CD4-positive, alpha-beta T cell treated with Interleukin-12 subunit alpha and Interleukin-12 subunit beta, for 1 hour (primary cell): ENCODE results near the gene ZNF202.

Source experiments
- DNase-seq: peaks from one replicate; pipeline ENCODE4 v3.0.0-alpha.2; 2020

The ZNF202 gene

GRCh38 chr11:123681030-123681429, 60.4 kb downstream of the ZNF202 start:
- DNase-seq: peak; percentile 22

DNA sequence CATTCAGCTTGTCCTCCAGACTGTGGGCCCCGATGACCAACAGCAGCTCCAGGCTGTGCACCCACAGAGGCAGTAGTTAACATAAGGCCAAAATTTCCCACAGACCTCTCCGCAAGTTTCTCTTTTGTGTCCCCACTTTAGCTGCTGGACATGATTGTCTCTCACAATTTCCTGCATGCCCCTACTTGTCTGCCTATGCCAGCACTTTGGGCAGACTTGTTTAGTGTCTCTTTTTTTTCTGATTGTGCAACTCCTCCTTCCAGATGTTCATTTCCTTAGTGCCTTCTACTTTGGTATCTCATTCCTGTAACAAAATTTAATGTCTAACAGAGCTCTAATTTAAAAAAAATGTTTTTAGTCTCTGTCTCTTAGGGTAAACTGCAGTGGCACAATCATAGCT, 63.2 kb downstream of the ZNF202 start:
- no peak for DNase-seq

DNA sequence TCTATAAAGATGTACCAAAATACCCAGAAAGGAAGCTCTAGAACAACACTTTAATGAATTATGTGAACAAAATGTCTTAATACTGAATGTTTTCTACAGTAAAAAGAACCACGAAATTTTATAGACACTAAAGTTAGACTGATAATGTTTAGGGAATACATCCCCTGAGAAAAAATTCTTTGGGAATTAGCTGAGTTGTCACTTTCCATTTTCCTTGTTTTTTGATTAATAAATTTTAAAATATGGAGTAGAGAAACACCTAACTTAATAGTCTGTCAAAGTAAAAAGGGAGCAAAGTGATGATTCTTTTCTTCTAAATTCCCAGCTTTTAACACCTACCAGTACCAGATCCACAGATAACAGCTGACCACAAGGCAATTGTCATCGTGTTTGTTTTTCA, 64.0 kb downstream of the ZNF202 start:
- DNase-seq: no peak

DNA sequence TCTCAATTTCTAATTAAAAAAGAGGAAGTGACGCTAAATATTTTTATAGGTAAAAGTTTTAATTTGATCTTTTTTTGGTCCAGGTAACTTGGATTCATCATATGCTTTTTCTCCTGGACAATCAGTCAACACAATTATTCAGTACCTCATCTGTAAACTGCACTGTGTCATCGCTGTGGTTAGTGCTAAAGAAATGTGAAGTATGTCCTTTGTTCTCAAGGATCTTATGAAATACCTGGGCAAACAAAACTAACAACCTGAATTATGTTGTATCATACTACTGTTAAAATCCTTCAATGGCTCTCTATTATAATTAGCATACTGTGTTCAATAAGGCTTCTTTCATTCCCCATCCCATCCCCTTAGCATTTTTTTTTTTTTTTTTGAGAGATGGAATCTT, 67.2 kb downstream of the ZNF202 start:
- no peak for DNase-seq
